NCI-H82 treated with DMSO at 0.1 percent for 48 hours (cell line): ENCODE results near the gene CCDC9B.

Experiments used
- DNase-seq: peaks from one replicate; lab custom pipeline; 2025; ENCODE audit not compliant: unreplicated experiment; lab: John Stamatoyannopoulos, UW

The CCDC9B gene

GRCh38 chr15:40293006-40293405, 47.7 kb downstream of the CCDC9B start:
- DNase-seq, result no peak

- no peak for DNase-seq
Measured at GRCh38 chr15:40292246-40292645, 48.5 kb downstream of the CCDC9B start.

DNA sequence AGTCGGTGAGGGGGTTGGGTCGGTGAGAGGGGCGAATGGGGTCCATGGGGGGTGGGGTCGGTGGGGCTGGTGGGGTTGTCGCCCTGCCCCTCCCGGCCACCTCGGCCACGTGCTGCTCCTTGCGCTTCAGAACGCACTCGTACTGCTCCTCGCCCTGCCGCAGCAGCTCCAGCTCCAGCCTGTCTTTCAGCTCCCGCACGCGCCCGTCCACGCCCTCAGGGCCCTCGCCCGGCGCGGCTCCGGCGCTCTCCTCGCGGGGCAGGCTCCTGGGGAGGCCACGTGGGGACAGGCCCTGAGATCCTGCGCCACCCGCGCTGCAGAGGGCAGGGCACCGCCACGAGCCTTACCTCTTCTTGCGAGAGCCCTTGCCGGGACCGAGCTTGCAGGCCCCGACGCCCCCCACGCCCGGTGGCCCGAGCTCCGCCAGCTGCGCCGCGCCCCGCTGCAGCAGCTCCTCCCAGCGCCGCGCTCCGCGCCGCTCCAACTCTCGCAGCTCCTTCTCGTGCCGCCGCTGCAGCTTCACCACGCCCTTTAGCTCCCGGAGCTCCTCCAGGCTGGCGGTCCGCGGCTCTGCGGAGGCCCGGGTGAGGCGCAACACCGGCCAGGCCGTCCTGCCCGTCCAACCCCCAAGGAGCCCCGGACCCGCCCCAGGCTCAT, 49.7 kb downstream of the CCDC9B start:
- no peak for DNase-seq

DNA sequence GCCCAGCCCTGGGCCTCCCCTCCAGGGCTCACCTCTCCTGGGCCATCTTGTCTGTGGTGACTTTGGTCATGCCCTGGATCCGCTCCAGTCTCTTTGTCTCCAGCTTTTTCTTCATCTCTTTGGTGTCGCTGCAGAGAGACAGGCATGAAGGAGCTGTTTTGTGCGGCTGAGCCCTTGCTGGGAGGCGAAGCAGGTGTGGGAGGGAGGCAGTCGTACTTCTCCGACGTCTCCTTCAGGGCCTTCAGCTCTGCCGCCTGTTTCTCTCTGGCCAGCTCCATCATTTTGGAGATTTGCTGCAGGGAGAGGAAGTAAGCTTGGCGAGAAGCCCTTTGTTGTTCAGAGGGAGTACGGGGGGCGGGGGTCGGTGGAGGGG, 50.2 kb downstream of the CCDC9B start:
- DNase-seq, result no peak

DNA sequence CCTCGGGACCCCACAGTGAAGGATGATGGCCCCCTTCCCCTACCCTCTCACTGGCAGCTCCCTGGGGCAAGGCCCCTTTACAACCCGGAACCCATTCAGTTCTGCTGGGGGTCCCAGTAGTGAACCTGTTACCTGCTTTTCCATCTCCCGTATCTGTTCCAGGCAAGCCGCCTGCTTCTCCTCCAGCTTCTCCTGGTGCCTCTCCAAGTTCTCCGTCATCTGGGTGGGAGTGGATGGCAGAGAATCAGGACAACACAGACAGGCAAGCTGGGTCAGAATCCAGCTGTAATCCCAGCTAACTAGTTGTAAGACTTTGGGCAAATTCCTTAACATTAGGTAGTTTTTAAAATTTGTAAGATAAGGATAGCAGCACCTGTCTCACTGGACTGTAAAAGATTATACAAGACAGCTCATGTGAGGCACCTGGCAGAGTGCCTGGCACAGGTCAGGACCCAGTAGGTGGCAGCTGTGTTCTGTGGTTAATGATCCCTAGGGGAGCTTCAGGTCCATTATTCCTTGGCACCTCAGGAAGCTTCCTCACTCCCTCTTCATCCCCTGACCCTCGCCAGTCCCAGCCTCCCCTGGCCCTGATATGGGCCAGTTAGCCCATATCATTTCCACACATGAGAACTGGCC, 51.5 kb downstream of the CCDC9B start:
- DNase-seq, result no peak

DNA sequence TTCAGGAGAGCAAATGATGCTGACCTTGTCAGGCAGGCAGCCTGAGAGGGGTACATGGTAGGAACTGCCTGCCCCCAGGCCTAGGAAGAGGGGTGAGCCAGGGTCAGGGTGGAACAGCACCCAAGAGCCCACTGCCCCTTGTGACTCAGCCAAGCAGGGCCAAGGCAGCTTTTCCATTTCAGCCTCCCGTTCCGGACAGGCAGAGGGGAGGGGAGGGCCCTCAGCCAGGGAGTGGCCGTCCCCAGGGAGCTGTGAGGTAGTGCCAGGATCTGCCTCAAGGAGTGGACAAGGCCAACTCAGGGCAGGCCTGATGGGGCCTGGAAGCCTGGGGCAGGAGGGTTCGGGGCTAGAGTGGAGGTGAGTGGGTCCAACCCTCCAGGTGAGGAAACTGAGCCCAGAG, 52.8 kb downstream of the CCDC9B start:
- DNase-seq, result no peak

DNA sequence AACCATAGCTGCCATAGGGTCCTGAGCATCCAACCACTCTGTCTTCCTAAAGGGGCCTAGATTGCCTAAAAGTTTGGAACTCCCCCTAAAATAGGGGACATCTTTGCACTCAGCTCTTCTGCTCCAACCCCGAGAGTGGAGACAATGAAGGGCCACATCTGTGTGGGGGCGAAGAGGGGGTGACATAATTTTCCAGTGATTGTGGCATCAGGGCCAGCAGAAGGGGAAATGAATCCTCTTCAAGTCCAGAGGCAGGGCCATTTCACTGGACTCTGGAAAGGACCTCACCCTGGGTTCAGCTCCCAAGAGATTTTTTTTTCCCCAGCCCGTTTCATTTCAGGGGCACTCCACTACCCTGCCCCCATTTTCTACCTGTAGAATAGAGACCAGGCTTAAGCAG, 53.2 kb downstream of the CCDC9B start:
- no peak for DNase-seq

- no peak for DNase-seq
Measured at GRCh38 chr15:40286794-40287193, 53.9 kb downstream of the CCDC9B start.

GRCh38 chr15:40286061-40286532, 54.6 kb downstream of the CCDC9B start:
- no peak for DNase-seq

- no peak for DNase-seq
Measured at GRCh38 chr15:40285554-40286011, 55.2 kb downstream of the CCDC9B start.

- DNase-seq, result no peak
Measured at GRCh38 chr15:40285151-40285550, 55.6 kb downstream of the CCDC9B start.

DNA sequence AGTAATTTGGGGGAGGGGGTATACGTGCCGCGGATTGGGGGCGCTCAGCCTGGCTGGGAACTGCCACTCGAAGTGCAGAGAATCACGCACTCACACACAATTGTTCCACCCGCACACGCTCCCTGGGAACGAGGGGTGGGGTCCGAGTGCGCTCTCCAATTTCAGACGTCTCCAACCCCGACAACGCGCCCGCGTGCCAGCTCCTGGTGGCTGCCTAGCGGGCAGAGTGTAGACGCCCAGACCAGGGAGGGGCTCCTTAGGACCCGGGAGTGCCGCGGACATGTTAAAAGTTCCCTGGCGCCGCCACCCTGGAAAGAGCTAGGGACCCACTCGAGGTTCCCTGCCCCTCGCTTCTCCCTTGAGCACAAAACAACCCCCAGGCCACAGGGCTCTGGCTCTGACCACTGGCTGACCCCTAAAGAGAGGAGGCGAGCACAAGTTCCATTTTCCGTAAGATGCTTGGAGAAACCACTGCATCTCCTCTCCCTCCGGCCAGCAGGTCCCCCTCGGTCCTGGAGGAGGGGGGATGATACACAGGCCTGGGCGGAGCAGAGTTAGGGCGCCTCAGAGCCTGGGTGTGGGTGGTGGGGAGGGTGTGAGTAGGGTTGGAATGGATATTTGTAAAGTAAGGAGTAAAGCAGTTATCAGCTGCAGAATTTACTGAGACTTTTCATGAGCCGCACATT, 57.0 kb downstream of the CCDC9B start:
- DNase-seq, result no peak

DNA sequence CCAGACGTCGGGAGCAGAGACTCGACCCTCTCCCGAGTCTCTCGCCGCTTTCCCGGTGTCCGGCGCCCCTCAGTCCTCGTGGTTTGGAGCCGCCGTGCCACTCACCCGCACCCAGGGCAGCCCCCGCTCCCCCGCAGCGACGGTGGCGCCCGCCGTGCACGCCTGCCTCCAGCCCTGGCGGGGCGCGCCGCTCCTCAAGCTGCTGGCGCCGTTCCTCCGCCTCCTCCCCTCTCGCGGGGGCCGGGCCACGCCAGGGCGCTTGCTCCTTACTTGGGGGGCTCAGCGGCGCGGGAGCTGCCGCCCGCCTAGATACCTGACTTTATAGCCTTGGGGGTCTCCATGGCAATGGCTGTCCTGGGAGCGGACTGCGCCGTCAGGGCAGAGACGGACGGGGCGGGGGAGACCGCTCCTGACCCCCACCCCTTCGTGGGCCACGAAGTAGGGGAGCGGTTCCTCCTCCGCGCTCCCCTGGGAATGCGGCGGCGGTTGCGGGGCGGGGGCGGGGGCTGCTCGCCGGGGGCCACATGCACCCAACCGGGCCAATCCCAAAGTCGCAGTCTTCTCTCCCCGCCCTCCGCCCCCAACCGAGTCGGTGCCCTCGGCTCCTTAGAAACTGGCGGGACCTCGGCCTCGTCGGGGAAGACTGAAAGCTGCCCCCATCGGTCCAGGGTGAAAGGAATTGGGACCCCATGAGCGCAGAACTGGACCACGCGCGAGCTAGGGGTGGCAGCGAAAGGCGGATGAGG, 57.7 kb downstream of the CCDC9B start, which contains the start of gene ANKRD63:
Gene ANKRD63, minus strand, starts transcription at position 196 of the 746 bp plus-strand sequence. CDS start 478 bp downstream, outside the sequence.
- no peak for DNase-seq

- no peak for DNase-seq
Measured at GRCh38 chr15:40282147-40282868, 58.4 kb downstream of the CCDC9B start.

DNA sequence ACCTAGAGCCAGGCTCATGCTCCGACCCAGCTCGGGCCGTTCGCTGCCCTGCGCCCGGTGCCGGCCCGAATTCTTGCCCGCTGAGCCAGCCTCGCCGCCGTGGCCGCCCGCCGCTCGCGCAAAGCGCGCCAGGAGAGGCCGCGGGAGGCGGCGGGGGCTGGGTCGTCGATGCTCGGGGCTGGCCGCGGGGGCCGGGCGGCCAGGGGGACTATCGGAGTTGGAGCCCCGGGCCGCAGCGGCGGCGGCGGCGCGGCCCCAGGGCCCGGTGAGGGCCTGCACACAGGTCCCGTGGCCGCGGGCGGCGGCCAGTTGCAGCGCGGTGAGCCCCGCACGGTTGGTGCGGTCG, 59.0 kb downstream of the CCDC9B start:
- DNase-seq, result no peak
